ENCODE results near the gene TMEM200B. TPM values are rescaled to one million over a fixed set of nuclear protein-coding genes. Genes with fewer than 3 reads are reported as not detected.
A peak's percentile ranks its signal among the peaks of the same experiment; 100 is the strongest.

TMEM200B gene
- total RNA-seq, 1 experiment from 2014 or later = 11.3 TPM

GRCh38 chr1:29125237-29125641 lies 1.5 kb upstream of the TMEM200B start:
- Histone ChIP-seq H3K4me3 (replicated peaks in 1 of 2; ENCODE audit: low read depth in 1 of 2, low read length in 2 of 2) (peak overlapping the region in 1 of 2 experiments; percentile 96; a peak in 2 of 4 replicates), H3K27me3 (ENCODE audit: insufficient read depth, low read length) (no peaks in the 10 kb centered on the region), H3K79me2 (ENCODE audit: insufficient read depth, low read length) (peaks cover 24% of the 10 kb centered on the region), H3K9me3 (ENCODE audit: control insufficient read depth in 1 of 2, insufficient read depth in 1 of 2, low read depth in 1 of 2, low read length in 2 of 2) (no peaks in the 10 kb centered on the region), H3K4me2 (ENCODE audit: low read length) (peak overlapping the region; percentile 99), H2AFZ (ENCODE audit: low read depth, low read length, poor library complexity, severe bottlenecking) (no peak overlapping the region), H3K36me3 (ENCODE audit: control insufficient read depth in 1 of 2, insufficient read depth in 2 of 2, low read length in 2 of 2) (no peaks in the 10 kb centered on the region), H3K27ac (ENCODE audit: low read depth, low read length) (peak overlapping the region; percentile 93), H3K9ac (ENCODE audit: low read length) (peak overlapping the region; percentile 97), H3K4me1 (ENCODE audit: control insufficient read depth in 1 of 2, insufficient read depth in 2 of 2, low read length in 2 of 2) (peaks cover 2 to 11% of the 10 kb centered on the region in 2 experiments; a peak in 2 of 4 replicates), H4K20me1 (ENCODE audit: insufficient read depth) (no peaks in the 10 kb centered on the region), H3K9me2 (ENCODE audit: insufficient read depth) (no peaks in the 10 kb centered on the region)
- ATAC-seq (no peak), DNase-seq (ENCODE audit: low read depth, low spot score) (no peak)
- ChIA-PET RAD21 (ENCODE audit: low non-redundant PET in 1 of 2, low total read pairs in 2 of 2, uncharacterized antibody in 2 of 2, unreplicated experiment in 2 of 2) (interaction anchor here in 1 of 2 experiments (0.7 kb wide), 1 partner anchor 18 kb away, joined by 6 read pairs; no protein-coding TSS in a partner anchor), POLR2A (no interaction called here), CTCF (interaction anchor here (0.8 to 1.5 kb wide), 2 partner anchors 46 to 341 kb away, joined by 3 read pairs; no protein-coding TSS in a partner anchor)
- BruUV-seq (replicated peaks) = no TSS peak
- intact Hi-C loops (cut with micrococcal nuclease) = no loop called here
- TF ChIP-seq RAD21 (IDR thresholded peaks at IDR 0.05; ENCODE audit: low read depth) = no peak
- TF ChIP-seq POLR2AphosphoS5 (IDR thresholded peaks at IDR 0.05; ENCODE audit: low read depth, low read length) = no peak
- no peak for TF ChIP-seq ELF1 (IDR thresholded peaks at IDR 0.05; ENCODE audit: borderline replicate concordance, low read depth)
- no peak for TF ChIP-seq ATF3 (IDR thresholded peaks at IDR 0.05)
- TF ChIP-seq EZH2phosphoT487 (IDR thresholded peaks at IDR 0.05; ENCODE audit: borderline replicate concordance) = no peak
- no peak for TF ChIP-seq ZFX (IDR thresholded peaks at IDR 0.05)
- no peak for TF ChIP-seq MAX (IDR thresholded peaks at IDR 0.05)
- TF ChIP-seq EZH2 (IDR thresholded peaks at IDR 0.05) = no peak
- no peak for TF ChIP-seq ZNF274 (IDR thresholded peaks at IDR 0.05; ENCODE audit: low read depth, low read length)
- TF ChIP-seq JUND (IDR thresholded peaks at IDR 0.05) = no peak
- TF ChIP-seq CEBPB (IDR thresholded peaks at IDR 0.05; ENCODE audit: low read depth) = no peak
- no peak for TF ChIP-seq YY1 (IDR thresholded peaks at IDR 0.05; ENCODE audit: extremely low read depth, insufficient replicate concordance, low read depth, low read length)
- TF ChIP-seq REST (IDR thresholded peaks at IDR 0.05; ENCODE audit: low read depth) = no peak
- TF ChIP-seq CTCF (IDR thresholded peaks at IDR 0.05 in 2 of 3, conservative IDR thresholded peaks at IDR 0.05 in 1 of 3; ENCODE audit: borderline replicate concordance in 1 of 3, insufficient read depth in 1 of 3, low read depth in 2 of 3, low read length in 2 of 3) = no peak
- TF ChIP-seq SRF (IDR thresholded peaks at IDR 0.05; ENCODE audit: low read depth) = no peak
- no peak for TF ChIP-seq POLR2A (IDR thresholded peaks at IDR 0.05; ENCODE audit: borderline replicate concordance, extremely low read depth, insufficient read depth, insufficient read length)
- TF ChIP-seq SIN3A (IDR thresholded peaks at IDR 0.05; ENCODE audit: low read depth) = no peak
- TF ChIP-seq EGR1 (IDR thresholded peaks at IDR 0.05; ENCODE audit: low read depth) = no peak
- no peak for TF ChIP-seq FOSL1 (IDR thresholded peaks at IDR 0.05; ENCODE audit: low read depth)

Measured in HCT116 (cell line).